Muscle of back (tissue), 11 donors: Measurements from ENCODE around the gene KDM1B. TPM values are rescaled to one million over a fixed set of nuclear protein-coding genes. Genes with fewer than 3 reads are reported as not detected.
"Not testable (repeated sequence)": the region's sequence is repeated elsewhere in the genome, so short reads cannot be mapped to it uniquely, and the experiment has no call there.

Experiments used
- DNase-seq, 3 donors: peaks; one replicate each; pipeline versions ENCODE4 v3.0.0 to v3.0.0-alpha.2; 2013
- polyA plus RNA-seq, 10 donors: library from polyadenylated mRNA; unstranded; fragments of 120-200 nt; gene quantifications; one replicate each; pipeline ENCODE4 v1.2.1, GENCODE V29; 2013; ENCODE audit not compliant: insufficient read length in 10 of 10

Gene KDM1B
- polyA plus RNA-seq, 10 donors = 20.9 to 32.2 (median 26.2) TPM

DNA sequence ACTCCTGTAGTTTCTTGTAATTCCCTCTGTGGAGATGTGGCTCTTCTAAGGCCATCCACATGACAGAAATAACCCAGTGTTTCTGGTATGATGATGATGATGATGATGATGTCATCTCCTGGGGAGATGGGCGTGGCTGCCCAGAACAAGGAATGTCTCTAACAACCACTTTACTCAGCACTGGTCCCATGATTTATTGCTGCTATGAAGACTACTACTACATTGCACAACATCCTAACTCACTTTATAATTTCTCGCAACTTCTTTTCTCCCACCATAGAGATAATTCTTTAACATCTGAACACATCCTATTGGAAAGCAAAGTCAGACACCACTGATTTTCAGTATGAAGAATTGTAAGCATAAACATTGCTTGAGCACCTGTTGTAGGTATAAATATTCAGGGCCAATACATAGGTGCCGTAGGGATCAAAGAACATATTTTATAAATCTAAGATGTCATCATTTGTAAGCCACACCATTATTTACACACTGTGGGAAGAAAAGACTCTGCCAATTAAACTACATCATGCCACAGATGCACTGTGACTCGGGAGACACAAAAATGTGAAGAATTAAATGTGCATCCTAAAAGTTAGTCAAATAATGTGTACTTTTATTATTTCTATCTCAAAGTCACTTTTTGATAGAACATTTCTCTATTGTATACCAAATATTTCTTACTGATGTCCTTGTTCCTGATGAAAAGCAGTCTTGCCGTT, 6.8 kb upstream of the KDM1B start:
- DNase-seq = peak in 1 of 3 donors; percentile 67

DNA sequence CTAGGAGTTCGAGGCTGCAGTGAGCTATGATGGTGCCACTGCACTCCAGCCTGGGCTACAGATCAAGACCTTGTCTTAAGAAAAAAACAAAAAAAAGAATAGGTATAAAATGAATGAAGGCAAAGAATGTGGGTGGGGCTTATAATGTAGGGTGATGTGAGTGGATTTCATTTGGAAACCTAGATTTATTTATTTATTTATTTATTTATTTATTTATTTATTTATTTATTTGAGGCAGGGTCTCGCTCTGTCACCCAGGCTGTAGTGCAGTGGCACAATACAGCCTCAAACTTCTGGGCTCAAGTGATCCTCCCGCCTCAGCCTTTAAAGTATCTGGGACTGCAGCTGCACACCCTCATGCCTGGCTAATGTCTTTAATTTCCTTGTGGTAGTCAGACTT, 3.8 kb upstream of the KDM1B start:
- DNase-seq = not testable (repeated sequence)

DNA sequence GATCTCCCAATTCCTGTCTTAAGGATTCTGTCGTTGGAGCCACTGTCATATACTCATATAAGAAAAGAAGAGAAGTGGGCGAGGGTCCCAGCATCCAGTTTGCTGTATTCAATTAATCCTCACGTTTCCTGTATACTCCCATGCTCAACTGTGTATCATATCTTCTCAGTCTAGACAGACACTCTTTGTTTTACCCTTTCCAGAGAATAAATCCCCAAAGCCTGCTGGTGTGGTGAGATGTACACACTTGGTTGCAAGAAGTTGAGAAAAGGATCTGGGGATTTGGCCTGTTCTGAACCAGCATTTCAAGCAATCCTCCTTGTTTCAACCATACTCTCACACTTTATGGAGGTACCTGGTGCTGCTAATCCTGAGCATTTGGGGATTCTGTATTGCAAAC, 3.4 kb upstream of the KDM1B start:
- DNase-seq = no peak

DNA sequence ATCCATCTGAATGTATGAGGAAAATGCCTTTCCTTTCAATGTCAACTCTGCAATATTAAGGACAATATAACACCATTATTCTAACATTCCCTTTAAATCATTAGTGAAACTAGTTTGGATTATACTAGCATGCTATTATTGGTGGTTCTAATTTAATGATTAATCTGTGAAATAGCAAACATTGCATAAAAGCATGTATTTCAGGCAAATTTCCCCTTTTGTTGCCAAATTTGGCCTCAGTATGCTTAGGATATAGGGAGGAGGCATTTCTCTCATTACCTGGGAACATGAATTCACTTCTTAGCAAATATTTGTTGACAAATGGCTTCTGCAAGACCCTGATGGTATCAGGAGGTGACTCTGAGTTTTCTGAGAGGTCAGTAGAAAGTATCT, 1.9 kb upstream of the KDM1B start:
- DNase-seq = no peak

DNA sequence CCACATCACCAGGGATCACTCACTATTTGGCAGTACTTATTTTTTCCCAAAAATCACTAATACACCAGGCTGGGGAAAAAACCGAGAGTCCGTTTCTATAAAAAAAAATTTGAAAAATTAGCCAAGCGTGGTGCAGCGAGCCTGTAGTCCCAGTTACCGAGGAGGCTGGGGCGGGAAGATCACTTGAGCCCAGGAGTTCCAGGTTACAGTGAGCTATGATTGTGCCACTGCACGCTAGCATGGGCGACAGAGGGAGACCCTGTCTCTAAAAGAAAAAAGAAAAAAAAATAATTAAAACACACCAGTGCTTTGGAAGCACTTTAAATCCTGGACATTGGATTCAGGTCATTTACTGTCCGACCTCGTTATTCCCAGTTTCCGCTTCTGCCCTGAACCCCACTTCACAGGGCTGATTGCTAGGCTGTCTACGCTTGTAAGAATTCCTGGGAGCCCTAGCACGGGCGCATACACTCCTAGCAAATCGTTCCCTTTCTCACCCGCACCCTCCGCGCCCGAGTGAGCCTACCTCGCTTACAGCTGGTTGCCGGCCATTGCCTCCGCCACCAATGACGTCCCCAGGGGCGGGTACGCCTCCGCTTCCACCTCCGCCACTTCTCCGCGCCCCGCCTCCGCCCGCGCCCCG, 594 bp upstream of the KDM1B start, which contains the start of gene TPMT:
TPMT (minus strand) TSS at position 571 of the 643 bp plus-strand sequence. CDS start 5,950 bp downstream, outside the sequence.
- DNase-seq = no peak

DNA sequence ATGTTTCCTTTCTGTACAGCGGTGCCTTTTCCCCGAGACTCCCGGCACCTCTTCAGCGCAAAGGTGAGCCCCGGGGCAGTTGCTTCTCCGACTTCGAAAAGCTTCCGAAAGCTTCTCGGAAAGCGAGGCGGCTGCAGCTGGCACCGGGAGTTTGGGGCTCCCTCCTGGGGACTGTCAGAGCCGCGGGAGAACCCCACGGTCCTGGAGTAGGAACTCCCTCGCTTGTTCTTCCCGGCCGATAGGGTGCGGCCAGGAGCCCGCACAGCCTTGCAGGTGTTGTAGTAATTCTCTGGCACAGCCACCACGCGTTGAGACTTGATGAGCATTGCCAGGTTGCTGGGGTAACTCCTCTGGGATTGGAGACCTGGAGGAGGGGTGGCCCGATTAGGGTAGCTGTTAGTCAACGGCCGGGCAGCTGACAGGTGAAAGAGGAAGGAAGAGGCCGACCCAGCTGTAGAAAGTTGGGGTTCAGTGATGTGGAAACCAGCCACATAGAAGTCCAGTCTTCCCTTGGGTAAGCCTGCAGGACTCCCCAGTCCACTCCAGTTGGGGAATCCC, 721 bp downstream of the KDM1B start:
- DNase-seq = peak in 1 of 3 donors; percentile 54

DNA sequence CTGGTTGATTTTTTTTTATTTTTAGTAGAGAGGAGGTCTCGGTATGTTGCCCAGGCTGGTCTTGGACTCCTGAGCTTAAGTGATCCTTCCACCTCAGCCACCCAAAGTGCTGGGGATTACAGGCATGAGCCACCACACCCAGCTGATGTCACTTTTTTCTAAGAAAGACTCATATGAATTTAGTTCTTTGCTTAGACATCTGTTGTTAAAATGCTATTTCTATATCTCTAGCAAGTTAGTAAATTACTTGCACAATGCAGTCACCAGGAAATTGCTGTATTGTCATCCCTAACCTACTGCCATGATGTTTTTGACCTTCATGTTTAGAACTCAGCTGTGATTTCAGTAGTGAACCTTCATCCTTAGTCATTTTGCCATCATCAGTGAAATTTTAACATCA, 5.7 kb downstream of the KDM1B start:
- peak in 1 of 3 donors; percentile 30 for DNase-seq

DNA sequence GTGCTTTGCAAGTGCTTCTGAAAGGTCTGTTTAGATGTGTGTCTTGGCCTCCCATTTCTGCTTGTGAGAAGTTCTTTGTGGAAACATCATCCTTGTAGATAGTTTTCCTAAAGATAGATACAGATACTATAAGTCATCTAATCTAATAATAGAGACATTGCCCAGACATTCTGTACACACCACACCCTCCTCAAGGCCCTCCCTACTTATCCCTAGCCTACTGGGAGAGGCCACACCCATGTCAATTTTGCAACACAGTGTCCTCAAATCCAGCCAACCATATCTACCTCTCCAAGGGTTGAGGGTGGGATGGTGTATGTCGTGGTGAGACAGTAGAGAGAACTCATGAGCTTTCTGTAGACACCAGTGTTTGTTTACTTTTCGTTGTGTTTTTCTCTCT, 6.2 kb downstream of the KDM1B start:
- no peak for DNase-seq

DNA sequence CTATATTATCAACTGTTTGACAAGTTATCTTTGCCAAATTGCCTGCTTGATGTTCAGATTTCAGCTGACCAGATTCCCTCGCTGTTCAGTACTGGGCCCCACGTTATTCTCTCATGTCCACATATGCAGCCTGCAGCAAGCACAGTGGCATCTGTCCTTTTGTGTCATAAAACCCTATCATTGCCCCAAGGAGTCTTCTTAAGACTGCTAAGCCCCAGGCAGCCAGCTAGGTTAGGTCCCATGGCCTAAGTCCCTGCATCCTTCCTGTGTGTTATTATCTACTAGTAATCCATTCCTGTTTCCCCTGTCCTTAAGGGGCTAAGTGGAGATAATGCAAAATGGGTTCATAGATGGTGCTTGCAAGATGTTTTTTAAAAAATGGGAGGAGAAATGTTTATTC, 7.2 kb downstream of the KDM1B start:
- no peak for DNase-seq

DNA sequence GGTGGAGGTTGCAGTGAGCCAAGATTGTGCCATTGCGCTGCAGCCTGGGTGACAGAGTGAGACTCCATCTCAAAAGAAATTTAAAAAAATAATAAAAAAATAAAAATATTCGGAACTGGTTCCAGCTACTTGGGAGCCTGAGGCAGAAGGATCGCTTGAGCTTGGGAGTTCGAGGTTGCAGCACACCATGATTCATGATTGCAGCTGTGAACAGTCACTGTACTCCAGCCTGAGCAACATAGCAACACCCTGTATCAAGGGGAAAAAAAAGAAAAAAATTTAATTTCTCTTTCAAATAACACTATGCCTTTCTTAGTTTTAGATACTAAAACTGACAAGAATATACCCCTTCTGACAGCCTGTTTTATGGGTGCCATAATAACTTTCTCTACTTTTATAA, 10.5 kb downstream of the KDM1B start:
- DNase-seq = no peak

DNA sequence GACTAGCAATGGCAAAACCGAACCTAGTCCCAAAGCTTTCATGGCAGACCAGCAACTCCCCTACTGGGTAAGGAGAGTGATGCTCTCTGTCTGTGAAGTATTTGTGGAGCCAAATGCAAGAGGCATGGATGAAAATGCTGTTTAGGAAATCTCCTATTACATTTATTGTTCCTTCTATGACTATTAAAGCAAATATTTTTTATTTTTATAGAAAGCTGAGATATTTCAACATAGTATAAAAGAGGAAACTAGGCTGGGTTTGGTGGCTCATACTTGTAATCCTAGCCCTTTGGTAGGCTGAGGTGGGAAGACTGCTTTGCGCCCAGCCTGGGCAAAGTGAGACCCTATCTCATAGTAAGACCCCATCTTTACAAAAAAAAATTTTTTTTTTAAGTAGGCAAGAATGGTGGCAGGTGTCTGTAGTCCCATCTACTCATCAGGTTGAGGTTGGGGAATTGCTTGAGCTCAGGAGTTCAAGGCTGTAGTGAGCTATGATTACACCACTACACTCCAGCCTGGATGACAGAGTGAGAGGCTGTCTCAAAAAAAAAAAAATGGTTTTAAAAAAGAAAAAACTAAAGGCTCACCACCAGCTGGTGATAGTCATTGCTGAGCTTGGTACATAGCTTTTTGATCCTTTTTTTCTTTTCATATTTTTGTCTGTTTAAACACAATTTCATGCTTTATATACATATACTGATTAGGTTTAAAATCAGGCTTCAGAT, 11.3 kb downstream of the KDM1B start:
- DNase-seq = no peak

DNA sequence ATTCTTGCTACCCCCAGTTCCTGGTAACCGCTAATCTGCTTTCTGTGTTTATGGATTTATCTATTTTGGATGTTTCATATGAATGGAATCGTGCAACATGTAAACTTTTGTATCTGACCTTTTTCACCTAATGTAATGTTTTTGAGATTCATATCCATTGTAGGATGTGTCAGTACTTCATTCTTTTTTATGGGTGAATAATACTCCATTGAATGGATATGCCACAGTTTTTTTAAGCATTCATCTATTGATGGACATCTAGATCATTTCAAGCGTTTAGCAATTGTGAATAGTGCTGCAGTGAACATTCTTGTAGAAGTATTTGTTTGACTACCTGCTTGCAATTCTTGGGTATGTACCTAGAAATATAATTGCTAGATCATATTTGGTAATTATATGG, 13.0 kb downstream of the KDM1B start:
- DNase-seq = no peak

DNA sequence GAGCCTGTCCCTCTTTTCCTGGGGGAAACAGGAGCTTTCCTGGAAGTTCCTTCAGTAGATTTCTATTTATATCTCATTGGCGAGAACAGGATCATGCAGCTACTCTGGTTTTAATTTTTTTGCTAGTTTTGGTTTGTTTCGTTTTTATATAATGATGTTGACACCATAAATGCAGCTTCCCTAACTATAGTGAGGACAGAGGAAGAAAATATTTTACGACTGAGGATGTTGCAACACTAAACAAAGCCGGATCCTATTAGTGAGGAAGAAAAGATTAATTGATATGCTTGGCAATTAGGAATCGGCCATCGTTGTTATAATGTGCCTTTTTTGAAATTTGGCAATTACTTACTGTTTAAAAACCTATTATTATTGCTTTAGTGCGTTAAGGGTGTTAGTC, 16.6 kb downstream of the KDM1B start:
- DNase-seq = no peak

DNA sequence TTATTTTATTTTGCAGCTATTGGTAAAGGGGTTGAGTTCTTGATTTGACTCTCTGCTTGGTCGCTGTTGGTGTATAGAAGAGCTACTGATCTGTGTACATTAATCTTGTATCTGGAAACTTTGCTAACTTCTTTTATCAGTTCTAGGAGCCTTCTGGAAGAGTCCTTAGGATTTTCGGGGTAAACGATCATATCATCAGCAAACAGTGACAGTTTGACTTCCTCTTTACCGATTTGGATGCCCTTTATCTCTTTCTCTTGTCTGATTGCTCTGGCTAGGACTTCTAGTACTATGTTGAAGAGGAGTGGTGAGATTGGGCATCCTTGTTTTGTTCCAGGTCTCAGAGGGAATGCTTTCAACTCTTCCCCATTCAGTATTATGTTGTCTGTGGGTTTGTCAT, 21.0 kb downstream of the KDM1B start:
- DNase-seq = not testable (repeated sequence)

DNA sequence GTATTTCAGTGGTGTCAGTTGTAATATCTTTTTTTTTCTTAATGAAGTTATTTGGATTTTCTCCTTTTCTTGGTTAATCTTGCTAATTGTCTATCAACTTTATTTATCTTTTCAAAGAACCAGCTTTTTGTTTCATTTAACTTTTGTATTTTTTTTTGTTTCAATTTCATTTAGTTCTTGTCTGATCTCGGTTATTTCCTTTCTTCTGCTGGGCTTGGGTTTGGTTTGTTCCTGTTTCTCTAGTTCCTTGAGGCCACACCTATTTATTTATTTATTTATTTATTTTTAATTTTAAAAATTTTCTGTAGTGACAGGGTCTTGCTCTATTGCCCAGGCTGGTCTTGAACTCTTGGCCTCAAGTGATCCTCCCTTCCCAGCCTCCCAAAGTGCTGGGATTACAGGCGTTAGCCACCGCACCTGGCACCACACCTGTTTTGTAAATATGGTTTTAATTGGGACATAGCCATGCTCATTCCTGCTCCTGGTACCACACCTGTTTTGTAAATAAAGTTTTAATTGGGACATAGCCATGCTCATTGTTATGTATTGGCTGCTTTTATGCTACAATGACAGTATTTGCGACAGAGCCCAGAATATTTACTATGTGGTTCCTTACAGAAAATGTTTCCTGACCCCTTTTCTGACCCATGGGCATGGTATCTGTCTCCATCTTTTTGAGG, 22.2 kb downstream of the KDM1B start:
- no peak for DNase-seq

DNA sequence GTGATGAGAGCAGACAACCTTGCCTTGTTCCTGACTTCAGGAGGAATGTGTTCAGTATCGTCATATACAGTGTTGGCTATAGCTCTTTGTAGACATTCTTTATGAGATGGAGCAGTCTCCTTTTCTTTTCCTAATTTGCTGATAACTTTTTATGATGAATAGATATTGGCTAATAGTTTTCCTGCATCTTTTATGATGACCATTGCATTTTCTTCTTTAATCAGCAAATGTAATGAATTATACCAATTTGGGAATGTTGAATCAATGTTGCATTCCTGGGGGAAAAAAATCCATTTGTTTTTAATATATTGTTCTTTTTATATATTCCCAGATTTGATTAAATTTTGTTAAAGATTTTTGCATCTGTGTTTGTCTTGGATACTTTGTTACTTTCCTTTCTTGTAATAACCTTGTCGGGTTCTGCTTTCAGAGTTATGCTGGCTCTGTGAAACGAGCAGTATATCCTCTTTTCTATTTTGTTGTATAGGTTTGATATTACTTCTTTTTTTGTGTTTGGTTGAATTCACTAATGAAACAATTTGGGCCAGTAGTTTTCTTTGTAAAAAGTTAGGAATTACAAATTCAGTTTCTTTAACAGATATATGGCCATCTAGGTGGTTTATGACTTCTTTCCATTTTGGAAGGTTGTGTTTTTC, 23.9 kb downstream of the KDM1B start:
- no peak for DNase-seq

DNA sequence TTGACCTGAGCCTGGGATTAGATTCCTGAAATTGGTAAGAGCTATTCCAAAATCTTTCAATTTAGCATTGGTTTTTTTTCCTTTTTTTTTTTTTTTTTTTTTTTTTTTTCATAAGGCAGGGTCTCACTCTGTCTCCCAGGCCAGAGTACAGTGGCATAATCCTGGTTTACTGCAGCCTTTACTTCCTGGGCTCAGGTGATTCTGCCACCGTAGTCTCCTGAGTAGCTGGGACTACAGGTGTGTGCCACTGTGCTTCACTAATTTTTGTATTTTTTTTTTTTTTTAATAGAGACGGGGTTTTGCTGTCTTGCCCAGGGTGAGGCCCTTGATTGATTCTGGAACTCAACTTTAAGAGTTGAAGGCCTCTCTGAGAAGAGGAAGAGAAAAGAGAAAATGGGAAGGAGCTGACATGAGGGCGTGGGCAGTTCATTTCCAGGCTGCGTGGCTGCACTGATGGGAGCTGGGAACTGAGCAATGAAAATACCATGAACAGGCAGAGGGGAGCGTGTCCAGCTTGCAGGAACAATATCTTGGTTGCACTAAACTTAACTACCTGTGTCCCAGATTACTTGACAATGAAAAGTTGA, 24.6 kb downstream of the KDM1B start:
- peak in 2 of 3 donors; percentile 8 to 9 for DNase-seq

DNA sequence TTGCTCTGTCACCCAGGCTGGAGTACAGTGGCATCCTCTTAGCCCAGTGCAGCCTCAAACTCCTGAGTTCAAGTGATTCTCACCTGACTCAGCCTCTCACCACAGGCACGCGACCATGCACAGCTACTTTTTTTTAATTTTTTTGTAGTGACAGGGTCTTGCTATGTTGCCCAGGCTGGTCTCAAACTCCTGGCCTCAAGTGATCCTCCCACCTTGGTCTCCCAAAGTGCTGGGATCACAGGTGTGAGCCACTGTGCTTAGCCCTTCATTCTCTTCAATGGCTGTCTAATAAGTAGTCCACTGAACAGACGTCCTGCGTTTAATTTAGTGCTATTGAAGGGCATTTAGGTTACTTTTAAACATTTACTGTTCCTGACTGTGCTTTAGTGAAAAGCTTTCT, 27.3 kb downstream of the KDM1B start:
- no peak for DNase-seq

DNA sequence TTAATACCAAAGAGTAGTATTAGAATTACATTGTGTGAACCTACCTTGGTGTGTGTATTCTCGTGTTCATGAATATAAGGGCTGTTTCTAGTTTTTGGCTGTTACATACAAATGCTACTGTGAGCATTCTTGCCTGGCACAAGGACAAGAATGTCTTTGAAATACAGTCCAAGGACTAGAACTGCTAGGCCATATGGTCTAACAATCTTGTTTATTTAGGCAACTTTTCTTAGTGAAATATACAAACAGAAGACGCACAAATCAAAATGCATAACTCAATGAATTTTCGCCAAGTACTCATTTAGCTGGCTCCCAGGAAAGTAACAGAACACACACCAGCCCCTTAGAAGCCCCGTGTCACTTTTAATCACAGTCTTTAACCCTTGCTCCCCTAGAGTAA, 28.5 kb downstream of the KDM1B start:
- peak in 1 of 3 donors; percentile 20 for DNase-seq

DNA sequence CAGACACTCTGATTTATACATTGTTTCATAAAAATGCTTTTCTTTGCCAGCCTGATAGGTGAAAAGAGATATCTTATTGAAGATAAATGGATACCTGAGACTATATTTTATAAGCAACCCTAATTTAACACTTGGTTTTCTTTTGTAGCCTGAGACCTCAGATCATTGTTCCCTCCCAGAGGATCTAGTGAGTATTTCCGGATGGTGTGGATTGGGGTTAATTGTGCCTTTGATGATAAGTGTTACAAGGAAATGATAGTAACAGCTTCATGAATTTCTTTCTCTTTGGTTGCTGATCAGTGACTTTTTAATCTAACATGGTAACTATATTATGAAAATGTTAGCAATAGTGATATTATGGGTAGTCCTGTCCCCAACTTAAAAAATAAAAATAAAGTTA, 30.4 kb downstream of the KDM1B start:
- no peak for DNase-seq

DNA sequence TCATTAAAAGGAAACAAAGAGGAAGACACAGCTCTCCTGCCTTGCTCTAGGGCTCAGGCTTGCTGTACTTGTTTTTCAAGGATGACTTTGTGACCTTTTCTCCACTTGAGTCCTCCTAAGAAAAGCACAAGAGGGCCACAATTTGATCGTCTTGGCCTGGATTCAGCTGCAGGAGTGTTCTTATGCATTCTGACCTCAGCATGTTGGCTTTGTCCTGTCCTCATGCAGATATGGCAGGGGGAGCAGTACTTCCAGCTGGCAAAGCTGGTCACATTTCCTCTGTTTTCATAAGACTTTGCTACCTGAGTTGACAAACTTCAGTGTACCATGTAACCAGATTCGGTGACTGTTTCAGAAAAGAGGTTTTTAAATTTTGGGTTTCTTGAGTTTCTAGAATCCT, 30.8 kb downstream of the KDM1B start:
- no peak for DNase-seq
